ENCODE data around the gene TMEM154. TPM values are rescaled to one million over a fixed set of nuclear protein-coding genes. Genes with fewer than 3 reads are reported as not detected.

The TMEM154 gene
- total and polyA plus RNA-seq, 12 donors, result 0.10 to 3.6 (median 0.33) TPM; not detected in 1

- H3K27me3 ChIP-seq, result no peaks in the 10 kb centered on the region
- WGBS, 4 donors, result 78 to 82% (median 79%) methylated on average over 4 of the region's 4 CpGs
- no peak for DNase-seq
These were observed 7.3 kb downstream of the TMEM154 start for GRCh38 chr4:152672206-152673092.

GRCh38 chr4:152668338-152668964 is 11.3 kb downstream of the TMEM154 start:
- TF ChIP-seq, protein P1, sequence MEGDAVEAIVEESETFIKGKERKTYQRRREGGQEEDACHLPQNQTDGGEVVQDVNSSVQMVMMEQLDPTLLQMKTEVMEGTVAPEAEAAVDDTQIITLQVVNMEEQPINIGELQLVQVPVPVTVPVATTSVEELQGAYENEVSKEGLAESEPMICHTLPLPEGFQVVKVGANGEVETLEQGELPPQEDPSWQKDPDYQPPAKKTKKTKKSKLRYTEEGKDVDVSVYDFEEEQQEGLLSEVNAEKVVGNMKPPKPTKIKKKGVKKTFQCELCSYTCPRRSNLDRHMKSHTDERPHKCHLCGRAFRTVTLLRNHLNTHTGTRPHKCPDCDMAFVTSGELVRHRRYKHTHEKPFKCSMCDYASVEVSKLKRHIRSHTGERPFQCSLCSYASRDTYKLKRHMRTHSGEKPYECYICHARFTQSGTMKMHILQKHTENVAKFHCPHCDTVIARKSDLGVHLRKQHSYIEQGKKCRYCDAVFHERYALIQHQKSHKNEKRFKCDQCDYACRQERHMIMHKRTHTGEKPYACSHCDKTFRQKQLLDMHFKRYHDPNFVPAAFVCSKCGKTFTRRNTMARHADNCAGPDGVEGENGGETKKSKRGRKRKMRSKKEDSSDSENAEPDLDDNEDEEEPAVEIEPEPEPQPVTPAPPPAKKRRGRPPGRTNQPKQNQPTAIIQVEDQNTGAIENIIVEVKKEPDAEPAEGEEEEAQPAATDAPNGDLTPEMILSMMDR (IDR thresholded peaks at IDR 0.05), result no peak
- TF ChIP-seq POLR2A (IDR thresholded peaks at IDR 0.05), result no peak
- intact Hi-C loops (cut with DNase I), result no loop called here
- Histone ChIP-seq H3K36me3 (replicated peaks in 1 of 2) (no peaks in the 10 kb centered on the region), H3K27ac (no peak overlapping the region), H3K27me3 (no peaks in the 10 kb centered on the region), H3K4me3 (no peak overlapping the region), H3K4me1 (replicated peaks in 1 of 2) (no peaks in the 10 kb centered on the region), H3K9me3 (replicated peaks in 1 of 3) (no peaks in the 10 kb centered on the region)
- WGBS, 4 donors, result 70 to 86% (median 76%) methylated on average over 11 of the region's 11 CpGs
- no peak for DNase-seq

More at GRCh38 chr4:152672206-152673092, 7.3 kb downstream of the TMEM154 start:
- TF ChIP-seq, protein P1 (IDR thresholded peaks at IDR 0.05), result no peak
- TF ChIP-seq POLR2A (IDR thresholded peaks at IDR 0.05), result no peak
- Histone ChIP-seq H3K9me3 (replicated peaks in 1 of 3) (no peaks in the 10 kb centered on the region), H3K4me3 (no peak overlapping the region), H3K27ac (no peak overlapping the region), H3K4me1 (replicated peaks in 1 of 2) (no peaks in the 10 kb centered on the region), H3K36me3 (replicated peaks in 1 of 2) (no peaks in the 10 kb centered on the region)
- intact Hi-C loops (cut with DNase I), result no loop called here

GRCh38 chr4:152667781-152668180 is 12.0 kb downstream of the TMEM154 start:
- TF ChIP-seq, protein P1 (IDR thresholded peaks at IDR 0.05), result no peak
- TF ChIP-seq POLR2A (IDR thresholded peaks at IDR 0.05), result no peak
- no peaks in the 10 kb centered on the region for H3K27me3 ChIP-seq
- H3K4me3 ChIP-seq, result no peak overlapping the region
- H3K9me3 ChIP-seq (replicated peaks in 1 of 3), result no peaks in the 10 kb centered on the region
- H3K4me1 ChIP-seq (replicated peaks in 1 of 2), result no peaks in the 10 kb centered on the region
- no peak for DNase-seq
- intact Hi-C loops (cut with DNase I), result no loop called here
- WGBS, 4 donors, result 72 to 86% (median 76%) methylated on average over 3 of the region's 3 CpGs
- no peak overlapping the region for H3K27ac ChIP-seq
- H3K36me3 ChIP-seq (replicated peaks in 1 of 2), result no peaks in the 10 kb centered on the region

DNA sequence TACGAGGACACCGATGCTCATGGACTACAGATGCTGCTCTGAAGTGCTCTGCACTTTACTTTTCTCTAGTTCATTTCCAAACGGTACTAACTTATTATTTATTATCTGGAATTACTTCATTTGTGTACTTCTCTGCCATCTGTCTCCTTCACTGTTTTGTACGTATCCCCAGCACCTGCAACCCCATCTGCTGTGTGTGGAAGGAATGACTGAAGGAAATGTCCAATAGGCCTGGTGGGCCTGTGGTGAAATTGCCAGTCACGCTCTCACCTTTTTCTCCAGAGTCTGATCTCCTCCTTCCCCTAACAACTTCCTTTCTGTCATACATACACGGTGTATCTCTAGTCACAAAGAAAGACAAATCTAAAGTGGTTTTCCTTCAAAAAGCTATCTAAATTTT is 12.9 kb downstream of the TMEM154 start:
- 75 to 87% (median 84%) methylated on average over 6 of the region's 6 CpGs for WGBS, 4 donors
- H3K27me3 ChIP-seq, result no peaks in the 10 kb centered on the region
- H3K9me3 ChIP-seq (replicated peaks in 1 of 3), result no peaks in the 10 kb centered on the region
- DNase-seq, result no peak
- H3K36me3 ChIP-seq (replicated peaks in 1 of 2), result no peaks in the 10 kb centered on the region
- H3K4me1 ChIP-seq (replicated peaks in 1 of 2), result no peaks in the 10 kb centered on the region
- no peak overlapping the region for H3K4me3 ChIP-seq
- intact Hi-C loops (cut with DNase I), result no loop called here
- no peak overlapping the region for H3K27ac ChIP-seq
- TF ChIP-seq, protein P1 (IDR thresholded peaks at IDR 0.05), result no peak
- TF ChIP-seq POLR2A (IDR thresholded peaks at IDR 0.05), result no peak
